ENCODE measurements around the gene CDRT4.

DNA sequence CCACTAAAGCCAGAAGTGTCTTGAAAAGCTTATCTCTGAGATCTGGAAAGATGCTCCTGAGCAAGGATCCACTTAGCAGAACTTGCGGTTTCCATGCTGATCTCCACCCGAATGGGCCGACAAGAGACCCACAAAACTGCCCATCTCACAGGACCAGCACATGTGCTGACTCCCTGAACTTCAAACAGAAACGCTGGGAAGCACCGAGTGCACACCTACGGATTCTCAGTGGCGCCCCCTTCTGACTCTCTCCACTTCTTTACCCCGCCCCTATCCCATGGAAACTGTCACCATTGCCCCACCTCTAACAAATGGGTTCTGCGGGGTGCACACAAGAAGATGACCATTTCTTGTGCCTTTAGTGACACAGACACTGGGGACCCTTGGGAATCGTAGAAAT, 21.4 kb downstream of the CDRT4 start:
- TF ChIP-seq, protein P1, sequence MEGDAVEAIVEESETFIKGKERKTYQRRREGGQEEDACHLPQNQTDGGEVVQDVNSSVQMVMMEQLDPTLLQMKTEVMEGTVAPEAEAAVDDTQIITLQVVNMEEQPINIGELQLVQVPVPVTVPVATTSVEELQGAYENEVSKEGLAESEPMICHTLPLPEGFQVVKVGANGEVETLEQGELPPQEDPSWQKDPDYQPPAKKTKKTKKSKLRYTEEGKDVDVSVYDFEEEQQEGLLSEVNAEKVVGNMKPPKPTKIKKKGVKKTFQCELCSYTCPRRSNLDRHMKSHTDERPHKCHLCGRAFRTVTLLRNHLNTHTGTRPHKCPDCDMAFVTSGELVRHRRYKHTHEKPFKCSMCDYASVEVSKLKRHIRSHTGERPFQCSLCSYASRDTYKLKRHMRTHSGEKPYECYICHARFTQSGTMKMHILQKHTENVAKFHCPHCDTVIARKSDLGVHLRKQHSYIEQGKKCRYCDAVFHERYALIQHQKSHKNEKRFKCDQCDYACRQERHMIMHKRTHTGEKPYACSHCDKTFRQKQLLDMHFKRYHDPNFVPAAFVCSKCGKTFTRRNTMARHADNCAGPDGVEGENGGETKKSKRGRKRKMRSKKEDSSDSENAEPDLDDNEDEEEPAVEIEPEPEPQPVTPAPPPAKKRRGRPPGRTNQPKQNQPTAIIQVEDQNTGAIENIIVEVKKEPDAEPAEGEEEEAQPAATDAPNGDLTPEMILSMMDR (IDR thresholded peaks at IDR 0.05), result no peak
- TF ChIP-seq POLR2AphosphoS5 (IDR thresholded peaks at IDR 0.05; ENCODE audit: insufficient read depth in 1 of 2, low read depth in 1 of 2), result no peak
